Endothelial cell of umbilical vein (primary cell): ENCODE results near the gene WNT8A. TPM values are rescaled to one million over a fixed set of nuclear protein-coding genes. Genes with fewer than 3 reads are reported as not detected.
A peak's percentile ranks its signal among the peaks of the same experiment; 100 is the strongest.
"Not testable (repeated sequence)": the region's sequence is repeated elsewhere in the genome, so short reads cannot be mapped to it uniquely, and the experiment has no call there.

Experiments used
- BruUV-seq: library from RNA; stranded (reverse); fragments of 400-500 nt; replicated peaks from 2 replicates; lab custom pipeline; 2021; lab: Mats Ljungman, UMichigan
- CTCF ChIA-PET: fragments of 300-600, 350-600 bp; sonication (Branson Sonifier 250); formaldehyde crosslinking; loops from one replicate; lab custom pipeline; 2021; ENCODE audit warnings: antibody characterized with exemption, inconsistent platforms; lab: Charles Lee
- POLR2A ChIA-PET: fragments of 300-600, 350-600 bp; sonication (Branson Sonifier 250); formaldehyde crosslinking; loops from one replicate; lab custom pipeline; 2021; ENCODE audit warnings: antibody characterized with exemption, inconsistent platforms; lab: Charles Lee
- DNase-seq: peaks from one replicate; pipeline ENCODE4 v3.0.0-alpha.2; 2011; ENCODE audit warnings: low read depth, low spot score
- FAIRE-seq: peaks from 2 replicates; lab custom pipeline; 2011; peaks lifted over from hg19 to GRCh38; lab: Jason Lieb, UNC
- H2AFZ ChIP-seq: 2 replicates; pipeline ENCODE4 v1.6.0; 2012; ENCODE audit warnings: low read depth, low read length, control low read depth, inconsistent platforms
- H3K27ac ChIP-seq: 2 replicates; pipeline ENCODE4 v1.5.1; 2011; ENCODE audit warnings: low read depth, mild to moderate bottlenecking, control low read depth, low read length, moderate library complexity; ENCODE audit not compliant: insufficient read depth
- H3K27me3 ChIP-seq, 2 experiments: 2 replicates each; pipeline versions ENCODE4 v1.6.0 to v1.6.1; 2011; ENCODE audit warnings: low read length in 2 of 2, mixed read lengths in 1 of 2; ENCODE audit not compliant: control insufficient read depth in 2 of 2, insufficient read depth in 2 of 2
- H3K36me3 ChIP-seq, 2 experiments: 2 replicates in 1 of 2; 3 replicates in 1 of 2; pipeline ENCODE4 v1.5.1; 2011; ENCODE audit warnings: low read length in 2 of 2, mild to moderate bottlenecking in 1 of 2, moderate library complexity in 1 of 2; ENCODE audit not compliant: control insufficient read depth in 2 of 2, insufficient read depth in 2 of 2; ENCODE audit errors: extremely low read depth in 1 of 2
- H3K4me1 ChIP-seq: 3 replicates; pipeline ENCODE4 v1.5.1; 2011; ENCODE audit warnings: mild to moderate bottlenecking, low read length; ENCODE audit not compliant: control insufficient read depth, insufficient read depth; ENCODE audit errors: extremely low read depth
- H3K4me2 ChIP-seq: 2 replicates; pipeline ENCODE4 v1.6.1; 2011; ENCODE audit warnings: low read length, control low read depth, mixed read lengths; ENCODE audit not compliant: insufficient read depth
- H3K4me3 ChIP-seq, 3 experiments: fragments of 200-600 bp in 1 of 3; sonication (generic), shearing (Covaris generic) in 1 of 3; replicated peaks in 1 of 3; 2 replicates each; pipeline ENCODE4 v1.5.1; 2011 to 2016; ENCODE audit warnings: control low read depth in 3 of 3, low read length in 3 of 3, mild to moderate bottlenecking in 2 of 3, inconsistent platforms in 1 of 3, low read depth in 1 of 3, moderate library complexity in 1 of 3; ENCODE audit not compliant: insufficient read depth in 1 of 3
- H3K79me2 ChIP-seq: 2 replicates; pipeline ENCODE4 v1.6.0; 2012; ENCODE audit warnings: low read length, inconsistent platforms; ENCODE audit not compliant: control insufficient read depth, insufficient read depth
- H3K9ac ChIP-seq: replicated peaks from 2 replicates; pipeline ENCODE3; 2011; ENCODE audit warnings: low read length, control low read depth; ENCODE audit not compliant: insufficient read depth; ENCODE audit errors: extremely low read depth
- H3K9me1 ChIP-seq: replicated peaks from 3 replicates; pipeline ENCODE4 v1.6.0; 2011; ENCODE audit warnings: mild to moderate bottlenecking, low read length; ENCODE audit not compliant: control insufficient read depth, insufficient read depth; ENCODE audit errors: extremely low read depth
- H3K9me3 ChIP-seq: replicated peaks from 2 replicates; pipeline ENCODE4 v1.5.1; 2012; ENCODE audit warnings: low read length, inconsistent platforms; ENCODE audit not compliant: control insufficient read depth, insufficient read depth
- H4K20me1 ChIP-seq: replicated peaks from 2 replicates; pipeline ENCODE3; 2011; ENCODE audit warnings: mild to moderate bottlenecking, low read length; ENCODE audit not compliant: control insufficient read depth, insufficient read depth; ENCODE audit errors: extremely low read depth
- CTCF ChIP-seq, 2 donors: IDR thresholded peaks; 1 replicate in 1 of 2; 2 replicates in 1 of 2; pipeline ENCODE4 v1.5.1; 2011; ENCODE audit warnings: low read length in 2 of 2, mild to moderate bottlenecking in 2 of 2, moderate library complexity in 2 of 2, control low read depth in 1 of 2, inconsistent platforms in 1 of 2, low read depth in 1 of 2; ENCODE audit not compliant: insufficient read depth in 1 of 2; ENCODE audit errors: extremely low read depth in 1 of 2
- MAX ChIP-seq: IDR thresholded peaks from 2 replicates; pipeline ENCODE4 v1.6.1; 2011; ENCODE audit not compliant: insufficient read depth, insufficient read length
- dilution Hi-C: fragments of 300-500 bp; cut with MboI; formaldehyde crosslinking; loops from one replicate; pipeline ENCODE4 v1.15.0; 2019; ENCODE audit warnings: low sequenced_read_pairs; ENCODE audit not compliant: extremely low pct_ligation_motif_present
- intact Hi-C: fragments of 100-400 bp; cut with micrococcal nuclease; formaldehyde crosslinking; loops from one replicate; pipeline ENCODE4 v1.10.0; 2022
- polyA plus RNA-seq, 4 experiments: library from polyadenylated mRNA; depleted of rRNA in 3 of 4; stranded (reverse) in 3 of 4; unstranded in 1 of 4; fragments of >200 nt; gene quantifications; 2 replicates each; pipeline versions ENCODE4 v1.2.1 to v1.2.3, GENCODE V29; 2011 to 2012; ENCODE audit warnings: missing spikeins in 1 of 4
- total RNA-seq: library from RNA; stranded (reverse); gene quantifications from 2 replicates; pipeline ENCODE4 v1.2.3, GENCODE V29; 2021

Gene WNT8A
- total and polyA plus RNA-seq, 2 donors (not counting 3 experiments of a cell fraction or from before 2014, with no cell fraction given) = not detected

GRCh38 chr5:138068742-138069600, 14.9 kb upstream of the WNT8A start:
- POLR2A ChIA-PET = no interaction called here
- CTCF ChIA-PET = interaction anchor here (0.7 to 4.4 kb wide), 29 partner anchors 8 to 439 kb away, joined by 3 to 152 read pairs (median 4); partner anchors contain the start of genes FAM13B, HNRNPA0, NME5 and PKD2L2
- Histone ChIP-seq H3K4me2 (no peak overlapping the region), H4K20me1 (no peaks in the 10 kb centered on the region), H3K36me3 (no peaks in the 10 kb centered on the region), H3K4me3 (no peak overlapping the region), H3K9ac (no peak overlapping the region), H3K27ac (no peak overlapping the region), H3K9me3 (no peaks in the 10 kb centered on the region), H3K9me1 (no peaks in the 10 kb centered on the region), H2AFZ (no peak overlapping the region), H3K4me1 (no peaks in the 10 kb centered on the region), H3K79me2 (no peaks in the 10 kb centered on the region), H3K27me3 (no peaks in the 10 kb centered on the region)
- dilution Hi-C loops = no loop called here
- BruUV-seq = no TSS peak
- FAIRE-seq = peak; percentile 91
- no peak for TF ChIP-seq MAX
- peak; percentile 83 to 86 for TF ChIP-seq CTCF (IDR thresholded peaks at IDR 0.05; ENCODE audit: extremely low read depth in 1 of 2, insufficient read depth in 1 of 2, low read depth in 1 of 2, low read length in 2 of 2)
- intact Hi-C loops = loop anchor here (1.0 kb wide), 4 partner anchors 33 to 440 kb away; no protein-coding TSS in a partner anchor
- DNase-seq = peak; percentile 85

- H3K4me2 ChIP-seq, H3K79me2 ChIP-seq, DNase-seq, H2AFZ ChIP-seq, H3K9me3 ChIP-seq, intact Hi-C loops, FAIRE-seq, POLR2A ChIA-PET, H3K4me1 ChIP-seq, dilution Hi-C loops, BruUV-seq, H4K20me1 ChIP-seq, H3K36me3 ChIP-seq, H3K4me3 ChIP-seq, H3K9me1 ChIP-seq, H3K27me3 ChIP-seq, H3K9ac ChIP-seq, H3K27ac ChIP-seq: not testable (repeated sequence)
- CTCF ChIA-PET = interaction anchor here (0.9 to 4.4 kb wide), 11 partner anchors 27 to 440 kb away, joined by 3 to 152 read pairs (median 6); partner anchors contain the start of gene FAM13B
Observed at GRCh38 chr5:138070026-138070425, 13.8 kb upstream of the WNT8A start.
